DMS114 treated with DMSO at 0.1 percent for 48 hours (cell line): Measurements from ENCODE around the gene RALGAPA1.

Source experiments
- DNase-seq: peaks from one replicate; lab custom pipeline; 2025; ENCODE audit not compliant: unreplicated experiment; lab: John Stamatoyannopoulos, UW

Gene RALGAPA1

DNA sequence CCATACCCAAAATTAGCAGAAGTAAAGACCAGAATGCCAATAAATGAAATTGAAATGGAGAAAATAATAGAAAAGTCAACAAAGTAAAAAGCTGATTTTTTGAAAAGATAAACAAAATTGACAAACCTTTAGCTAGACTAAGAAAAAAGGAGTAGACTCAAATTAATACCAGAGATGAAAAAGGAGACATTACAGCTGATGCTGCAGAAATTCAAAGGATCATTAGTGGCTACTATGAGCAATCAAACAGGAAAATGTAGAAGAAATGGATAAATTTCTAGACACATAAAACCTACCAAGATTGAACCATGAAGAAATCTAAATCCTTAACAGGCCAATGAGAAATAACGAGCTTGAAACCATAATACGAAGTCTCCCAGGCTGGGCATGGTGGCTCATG lies 309.9 kb downstream of the RALGAPA1 start:
- no peak for DNase-seq

DNA sequence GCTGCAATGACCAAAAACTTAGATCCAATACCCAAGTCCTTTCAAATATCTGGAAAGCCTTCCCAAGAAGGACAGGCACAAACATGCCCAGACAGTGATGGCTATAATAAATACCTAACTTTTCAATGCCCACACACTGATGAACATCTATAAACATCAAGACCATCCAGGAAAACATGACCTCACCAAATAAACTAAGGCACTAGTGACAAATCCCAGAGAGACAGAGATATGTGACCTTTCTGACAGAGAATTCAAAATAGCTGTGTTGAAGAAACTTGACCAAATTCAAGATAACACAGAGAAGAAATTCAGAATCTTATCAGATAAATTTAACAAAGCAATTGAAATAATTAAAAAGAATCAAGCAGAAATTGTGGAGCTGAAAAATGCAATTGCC lies 313.8 kb downstream of the RALGAPA1 start:
- DNase-seq: no peak

DNA sequence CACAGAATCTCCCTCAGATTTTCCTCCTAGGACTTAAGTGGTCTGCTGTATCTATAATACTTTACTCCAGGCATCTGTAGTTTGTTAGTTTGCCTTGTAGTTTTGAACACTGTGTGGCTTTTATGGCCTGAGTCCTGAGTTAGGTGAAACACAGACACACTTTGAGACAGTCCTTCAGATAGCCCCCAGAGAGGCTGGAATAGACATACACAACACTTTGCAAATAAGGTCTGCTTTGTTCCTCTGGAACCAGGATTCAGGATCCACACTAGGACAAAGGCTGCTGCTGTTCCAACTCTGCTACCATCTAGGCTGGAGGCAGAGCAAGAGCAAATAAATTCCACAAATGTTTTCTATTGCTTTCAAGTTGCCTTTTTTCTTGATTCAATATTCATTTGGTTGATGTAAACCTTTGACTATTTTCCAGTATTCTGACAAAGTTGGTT lies 316.5 kb downstream of the RALGAPA1 start:
- DNase-seq: no peak
